GM18520 (cell line): ENCODE data around the gene CCDC6.
"Not testable (repeated sequence)": the region's sequence is repeated elsewhere in the genome, so short reads cannot be mapped to it uniquely, and the experiment has no call there.

Experiments used
- ATAC-seq: cut with Tn5 transposase; IDR thresholded peaks from one replicate; pipeline ENCODE4 v1.9.1; 2021; ENCODE audit not compliant: unreplicated experiment

The CCDC6 gene

DNA sequence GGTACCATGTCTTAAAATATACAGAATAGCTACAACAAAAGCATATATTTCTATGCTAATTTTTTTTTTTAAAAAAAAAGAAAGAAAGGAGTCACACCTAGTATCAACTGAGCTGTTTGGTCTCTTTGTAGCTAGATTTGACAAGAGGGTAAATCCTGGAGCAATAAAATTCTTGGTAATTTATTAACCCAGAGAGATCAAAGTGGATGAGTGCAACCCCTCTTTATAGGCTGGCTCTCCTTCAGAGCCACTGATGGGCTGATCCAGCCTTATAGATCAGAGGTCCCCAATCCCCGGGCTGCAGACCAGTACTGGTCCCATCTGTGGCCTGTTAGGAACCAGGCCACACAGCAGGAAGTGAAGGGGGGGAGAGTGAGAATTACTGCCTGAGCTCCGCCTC lies 133.3 kb downstream of the CCDC6 start:
- ATAC-seq = no peak

DNA sequence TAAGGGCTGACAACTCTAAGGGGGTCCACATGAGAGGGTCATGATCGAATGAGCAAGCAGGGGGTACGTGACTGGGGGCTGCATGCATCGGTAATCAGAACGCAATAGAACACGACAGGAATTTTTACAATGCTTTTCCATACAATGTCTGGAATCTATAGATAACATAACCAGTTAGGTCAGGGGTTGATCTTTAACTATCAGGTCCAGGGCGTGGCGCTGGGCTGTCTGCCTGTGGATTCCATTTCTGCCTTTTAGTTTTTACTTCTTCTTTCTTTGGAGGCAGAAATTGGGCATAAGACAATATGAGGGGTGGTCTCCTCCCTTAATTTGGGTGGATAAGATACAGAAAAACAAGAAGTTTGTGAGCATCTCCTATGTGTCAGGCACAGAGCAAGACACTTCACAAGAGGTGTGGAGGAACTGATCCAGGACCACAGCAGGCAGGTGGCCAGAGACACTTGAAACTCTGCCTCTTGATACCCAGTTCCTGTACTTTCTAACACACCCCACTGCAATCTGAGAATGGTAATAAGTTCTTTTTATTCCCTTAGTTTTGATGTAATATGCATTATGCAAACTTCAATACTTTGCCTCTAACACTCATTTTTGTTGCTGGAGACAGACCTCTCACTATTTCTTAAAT lies 135.1 kb downstream of the CCDC6 start:
- ATAC-seq = no peak

DNA sequence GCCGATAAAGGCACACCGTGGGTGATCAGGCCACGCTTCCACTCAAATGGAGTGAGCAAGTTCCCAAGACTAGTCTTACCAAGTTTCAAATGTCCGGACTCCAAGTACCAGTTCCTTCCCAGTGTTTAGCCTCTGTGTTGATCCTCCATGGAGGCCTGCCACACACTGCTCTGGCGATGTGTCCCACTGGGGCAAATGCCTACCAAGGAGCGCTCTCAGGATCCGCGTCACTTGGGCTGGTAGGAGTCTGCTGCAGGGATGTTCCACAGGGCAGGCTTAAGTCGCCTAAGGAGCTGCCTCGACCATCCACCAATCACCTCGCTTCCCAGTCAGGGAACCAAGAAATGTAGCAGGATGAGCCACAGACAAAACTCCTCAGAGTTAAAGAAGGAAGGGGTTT lies 135.7 kb downstream of the CCDC6 start:
- no peak for ATAC-seq

DNA sequence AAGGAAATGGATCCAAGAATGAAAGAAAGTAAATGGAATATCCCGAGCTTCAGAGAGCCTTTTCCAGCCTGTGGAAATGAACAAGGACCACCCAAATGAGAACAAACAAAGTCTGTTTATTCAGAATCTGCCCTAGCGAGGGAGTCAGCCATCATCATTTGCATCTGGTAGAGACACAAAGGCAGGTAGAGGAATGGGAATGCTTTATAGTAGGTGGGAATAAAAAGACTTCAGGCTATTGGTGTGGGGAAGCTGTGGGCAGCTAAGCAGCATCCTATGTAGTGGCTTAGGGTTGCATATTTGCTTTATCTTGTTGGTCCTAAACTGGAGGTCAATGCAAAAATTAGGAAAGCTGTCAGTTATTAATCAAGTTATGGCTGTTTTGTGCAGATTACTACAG lies 143.9 kb downstream of the CCDC6 start:
- ATAC-seq = no peak

DNA sequence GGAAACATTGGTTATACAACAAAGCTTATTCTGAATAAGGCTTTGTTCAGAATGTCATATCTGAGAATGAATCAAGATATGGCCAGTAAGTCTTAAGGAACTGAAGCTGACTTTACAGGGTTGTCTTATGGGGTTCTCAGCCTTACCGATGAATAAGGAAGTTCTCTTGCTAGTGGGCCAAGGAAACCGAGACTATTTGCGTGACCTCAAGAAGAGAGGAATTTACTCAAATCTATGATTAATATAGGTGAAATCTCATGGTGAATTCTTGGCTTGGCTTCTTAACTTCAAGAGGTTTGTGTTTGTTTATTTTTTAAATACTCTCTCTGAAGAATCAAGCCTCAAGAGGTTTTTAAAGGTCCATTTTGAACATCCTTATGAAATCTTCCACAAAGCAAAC lies 148.4 kb downstream of the CCDC6 start:
- no peak for ATAC-seq

DNA sequence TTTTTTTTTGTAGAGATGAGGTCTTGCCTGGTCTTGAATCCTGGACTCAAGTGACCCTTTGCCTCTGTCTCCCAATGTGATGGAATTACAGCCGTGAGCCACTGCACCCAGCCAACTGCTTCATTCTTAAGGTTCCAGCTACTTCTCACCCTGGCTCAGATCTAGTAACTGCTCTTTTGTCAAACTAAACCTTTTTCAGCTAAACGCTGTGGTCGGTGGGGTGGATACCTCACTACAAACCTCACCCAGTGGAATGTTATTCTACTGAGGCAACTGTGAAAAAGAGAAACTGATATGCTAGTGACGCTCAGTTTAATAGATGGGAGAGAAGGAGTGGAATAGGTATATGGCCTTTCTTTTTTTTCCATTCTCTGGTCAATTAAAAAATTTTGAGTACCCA lies 151.4 kb downstream of the CCDC6 start:
- no peak for ATAC-seq

DNA sequence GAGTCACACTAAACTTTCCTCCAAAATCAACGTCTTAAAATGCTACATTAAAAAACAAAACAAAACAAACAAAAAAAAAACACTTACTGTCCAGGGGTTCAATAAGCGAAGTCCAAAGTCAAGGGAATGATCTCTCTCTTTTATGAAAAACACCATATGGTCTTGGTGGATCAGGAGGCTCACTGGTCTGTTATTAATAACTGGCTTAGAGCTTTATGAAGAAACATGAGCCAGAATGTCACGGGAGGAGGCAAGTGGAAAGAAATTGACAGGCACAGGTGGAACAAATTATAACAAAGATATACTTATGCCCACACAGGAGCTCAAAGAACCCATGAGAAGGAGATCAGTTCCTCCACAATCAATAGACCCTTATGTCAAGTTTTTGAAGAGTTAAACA lies 153.1 kb downstream of the CCDC6 start, which contains the start of gene MRLN:
MRLN (minus strand) TSS at position 189 of the 400 bp plus-strand sequence.
- ATAC-seq = no peak

DNA sequence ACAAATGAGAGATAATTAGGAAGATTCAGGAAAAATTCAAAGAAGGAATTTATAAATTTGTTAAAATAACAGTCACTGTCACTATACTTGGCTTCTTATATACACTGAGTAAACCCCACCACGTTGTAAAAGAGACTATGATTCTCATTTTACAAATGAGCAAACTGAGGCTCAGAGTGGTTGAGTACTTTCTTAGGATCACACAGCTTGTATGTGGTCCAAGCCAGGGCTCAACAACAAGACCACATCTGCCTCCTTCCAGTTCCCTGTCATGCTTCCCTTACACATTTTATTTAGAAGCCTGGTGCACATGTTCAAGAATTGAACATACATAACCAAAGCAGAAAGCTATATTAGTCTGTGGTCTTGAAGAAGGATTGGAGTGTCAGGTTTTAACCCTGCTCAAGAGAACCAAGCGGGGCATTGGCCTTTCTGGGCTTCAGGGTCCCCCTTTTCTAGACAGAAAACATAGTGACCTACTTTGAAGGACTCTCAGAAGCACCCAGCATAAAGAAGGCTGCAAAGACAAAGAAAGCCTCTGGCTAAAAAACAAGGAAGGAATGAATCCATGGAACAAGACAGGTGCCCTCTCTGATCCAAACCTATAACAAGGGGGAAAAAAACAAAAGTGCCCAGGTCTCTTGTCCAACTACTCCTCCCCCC lies 153.9 kb downstream of the CCDC6 start:
- ATAC-seq = no peak

DNA sequence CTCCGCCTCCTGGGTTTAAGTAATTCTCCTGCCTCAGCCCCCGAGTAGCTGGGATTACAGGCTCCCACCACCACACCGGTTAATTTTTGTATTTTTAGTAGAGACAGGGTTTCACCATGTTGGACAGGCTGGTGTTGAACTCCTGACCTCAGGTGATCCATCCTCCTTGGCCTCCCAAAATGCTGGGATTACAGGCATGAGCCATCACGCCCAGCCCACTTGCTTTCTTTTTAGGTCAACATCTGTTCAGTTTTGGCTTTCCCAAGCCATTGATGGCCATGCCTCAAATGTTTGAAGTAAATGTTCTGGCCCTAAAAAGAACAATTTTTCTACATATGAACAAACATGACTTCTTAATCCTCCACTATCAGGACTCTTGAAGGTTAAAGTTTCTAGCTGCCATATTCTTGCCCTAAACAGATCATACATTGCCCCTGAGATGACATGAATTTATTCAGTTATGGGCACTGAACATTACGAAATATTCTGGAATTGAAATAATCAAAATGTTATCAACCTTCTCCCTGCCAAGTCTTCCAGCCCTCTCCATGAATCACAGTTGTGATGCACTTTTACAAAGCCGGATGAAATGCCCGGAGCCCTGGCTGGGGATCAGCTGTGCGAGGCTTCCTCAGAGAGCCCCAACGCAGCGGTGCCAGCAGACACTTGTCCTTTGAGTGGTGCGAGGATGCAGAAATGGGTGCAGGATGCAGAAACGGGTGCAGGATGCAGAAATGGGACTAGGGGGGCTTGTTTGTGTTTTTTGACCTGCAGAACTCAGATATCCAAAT lies 156.0 kb downstream of the CCDC6 start:
- ATAC-seq = no peak

DNA sequence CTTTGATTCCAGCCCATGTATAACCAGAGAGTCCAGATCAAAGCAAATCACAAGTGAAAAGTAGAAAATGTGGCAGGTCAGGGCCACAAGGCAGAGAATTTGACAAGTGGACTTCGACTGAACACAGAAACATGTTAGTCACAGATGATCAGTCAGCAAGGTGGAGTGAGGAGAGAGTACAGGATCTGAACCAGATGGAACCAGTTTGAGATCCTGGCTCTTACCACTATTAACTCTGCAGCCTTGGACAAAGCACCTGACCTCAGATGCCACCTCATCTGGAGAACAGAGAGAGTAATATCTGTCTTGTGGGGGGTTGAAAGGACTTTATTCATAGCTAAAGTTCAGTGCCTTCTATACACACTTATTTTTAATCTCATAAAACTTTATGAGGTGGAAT lies 157.5 kb downstream of the CCDC6 start:
- no peak for ATAC-seq

DNA sequence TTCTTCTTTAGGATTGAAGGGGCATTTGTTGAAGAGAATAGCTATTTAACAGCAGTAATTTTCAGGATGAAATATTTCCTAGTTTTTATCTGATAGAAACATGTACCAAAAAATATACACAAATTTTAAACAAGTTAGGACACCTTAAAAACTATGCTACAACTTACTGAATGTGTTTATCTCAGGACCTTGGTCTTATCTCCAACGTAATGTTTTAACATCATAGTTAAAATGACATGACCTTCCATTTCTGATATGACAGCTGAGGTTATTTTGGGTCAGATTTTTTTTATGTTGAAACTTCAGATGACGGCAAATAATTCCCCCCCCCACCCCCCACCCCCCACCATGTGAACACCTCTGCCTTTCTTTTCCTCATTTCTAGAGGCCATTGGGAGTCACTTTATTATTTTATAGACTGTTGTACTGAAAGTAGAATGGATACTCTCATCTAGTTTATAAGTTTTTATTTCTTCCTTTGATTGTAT lies 161.1 kb downstream of the CCDC6 start:
- ATAC-seq = no peak

DNA sequence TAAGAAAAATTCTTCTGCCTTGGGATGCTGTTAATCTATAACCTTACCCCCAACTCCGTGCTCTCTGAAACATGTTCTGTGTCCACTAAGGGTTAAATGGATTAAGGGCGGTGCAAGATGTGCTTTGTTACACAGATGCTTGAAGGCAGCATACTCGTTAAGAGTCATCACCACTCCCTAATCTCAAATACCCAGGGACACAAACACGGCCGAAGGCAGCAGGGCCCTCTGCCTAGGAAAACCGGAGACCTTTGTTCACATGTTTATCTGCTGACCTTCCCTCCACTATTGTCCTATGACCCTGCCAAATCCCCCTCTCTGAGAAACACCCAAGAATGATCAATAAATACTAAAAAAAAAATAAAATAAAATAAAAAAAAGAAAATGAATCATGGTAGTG lies 161.6 kb downstream of the CCDC6 start:
- not testable (repeated sequence) for ATAC-seq

DNA sequence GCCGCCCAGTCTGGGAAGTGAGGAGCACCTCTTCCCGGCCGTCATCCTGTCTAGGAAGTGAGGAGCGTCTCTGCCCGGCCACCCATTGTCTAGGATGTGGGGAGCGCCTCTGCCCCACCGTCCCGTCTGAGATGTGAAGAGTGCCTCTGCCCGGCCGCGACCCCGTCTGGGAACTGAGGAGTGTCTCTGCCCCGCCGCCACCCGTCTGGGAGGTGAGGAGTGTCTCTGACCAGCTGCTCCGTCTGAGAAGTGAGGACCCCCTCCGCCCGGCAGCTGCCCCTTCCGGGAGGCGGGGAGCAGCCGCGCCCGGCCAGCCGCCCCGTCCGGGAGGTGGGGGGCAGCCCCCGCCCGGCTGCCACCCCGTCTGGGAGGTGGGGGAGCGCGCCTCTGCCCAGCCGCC lies 162.2 kb downstream of the CCDC6 start:
- ATAC-seq = not testable (repeated sequence)

DNA sequence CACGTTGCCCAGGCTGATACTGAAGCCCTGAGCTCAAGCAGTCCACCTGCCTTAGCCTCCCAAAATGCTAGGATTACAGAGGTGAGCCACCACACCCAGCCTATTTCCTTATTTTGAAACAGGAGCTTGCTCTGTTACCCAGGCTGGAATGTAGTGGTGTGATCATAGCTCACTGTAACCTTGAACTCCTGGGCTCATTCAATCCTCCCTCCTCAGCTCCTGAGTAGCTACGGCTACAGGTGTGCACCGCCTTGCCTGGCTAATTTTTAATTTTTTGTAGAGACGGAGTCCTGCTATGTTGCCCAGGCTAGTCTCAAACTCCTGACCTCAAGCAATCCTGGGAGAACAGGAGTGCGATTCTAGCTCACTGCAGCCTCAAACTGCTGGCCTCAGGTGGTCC lies 164.8 kb downstream of the CCDC6 start:
- no peak for ATAC-seq

DNA sequence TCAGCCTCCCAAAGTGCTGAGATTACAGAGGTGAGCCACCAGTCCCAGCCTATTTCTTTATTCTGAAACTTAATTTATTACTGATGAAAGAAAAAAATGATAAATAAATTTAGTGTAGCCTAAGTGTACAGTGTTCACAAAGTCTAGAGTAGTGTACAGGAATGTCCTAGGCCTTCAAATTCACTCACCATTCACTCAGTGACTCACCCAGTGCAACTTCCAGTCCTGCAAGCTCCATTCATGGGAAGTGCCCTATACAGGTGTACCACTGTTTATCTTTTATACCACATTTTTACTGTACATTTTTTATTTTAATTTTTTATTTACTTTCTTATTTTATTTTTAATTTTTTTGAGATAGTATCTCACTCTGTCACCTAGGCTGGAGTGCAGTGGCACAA lies 165.3 kb downstream of the CCDC6 start:
- no peak for ATAC-seq
